D721Med (cell line): ENCODE results near the gene KRT14.

Source experiments
- DNase-seq: peaks from one replicate; pipeline ENCODE4 v3.0.0; 2011; ENCODE audit warnings: low spot score; ENCODE audit not compliant: insufficient read length
- FAIRE-seq: peaks from 2 replicates; lab custom pipeline; 2011; peaks lifted over from hg19 to GRCh38; lab: Jason Lieb, UNC
- CTCF ChIP-seq: IDR thresholded peaks from 2 replicates; pipeline ENCODE4 v1.5.1; 2012; ENCODE audit warnings: mild to moderate bottlenecking, control low read depth; ENCODE audit not compliant: insufficient read depth; ENCODE audit errors: missing control alignments

Gene KRT14

GRCh38 chr17:41595585-41595984, 8.9 kb upstream of the KRT14 start:
- DNase-seq = no peak
- no peak for FAIRE-seq
- no peak for TF ChIP-seq CTCF

GRCh38 chr17:41594363-41594915, 7.7 kb upstream of the KRT14 start:
- no peak for DNase-seq
- no peak for FAIRE-seq
- TF ChIP-seq CTCF = no peak

- TF ChIP-seq CTCF = no peak
- FAIRE-seq (no peak), DNase-seq (no peak)
Observed at GRCh38 chr17:41593306-41593981, 6.7 kb upstream of the KRT14 start.

- no peak for FAIRE-seq
- no peak for TF ChIP-seq CTCF
- DNase-seq = no peak
Observed at GRCh38 chr17:41592601-41593305, 6.1 kb upstream of the KRT14 start.

GRCh38 chr17:41589301-41589700, 2.6 kb upstream of the KRT14 start:
- no peak for TF ChIP-seq CTCF
- FAIRE-seq (no peak), DNase-seq (no peak)

GRCh38 chr17:41588126-41588810, 1.6 kb upstream of the KRT14 start:
- FAIRE-seq = no peak
- DNase-seq = no peak
- TF ChIP-seq CTCF = no peak
